GM12878 (cell line): ENCODE data around the gene ALAS2. TPM values are rescaled to one million over a fixed set of nuclear protein-coding genes. Genes with fewer than 3 reads are reported as not detected.

ENCODE experiments used
- ATAC-seq: fragments of 200-7000 bp; cut with Tn5 transposase; 3 replicates; pipeline ENCODE4 v1.9.1; 2020; ENCODE audit warnings: mild to moderate bottlenecking, moderate library complexity
- BruUV-seq: library from RNA; stranded (reverse); fragments of 400-500 nt; replicated peaks from 2 replicates; lab custom pipeline; 2021; lab: Mats Ljungman, UMichigan
- CTCF ChIA-PET: fragments of 300-600 bp; sonication (Branson Sonifier 250); formaldehyde crosslinking; extraction: SDS; loops from one replicate; lab custom pipeline; 2021; ENCODE audit warnings: inconsistent platforms; lab: Yijun Ruan, JAX
- POLR2A ChIA-PET: fragments of 350-600 bp; formaldehyde crosslinking; extraction: SDS; loops from one replicate; lab custom pipeline; 2021; ENCODE audit warnings: inconsistent platforms; lab: Charles Lee
- RAD21 ChIA-PET: fragments of 300-600 bp; sonication (Branson Sonifier 250); formaldehyde crosslinking; loops from one replicate; lab custom pipeline; 2023; ENCODE audit warnings: antibody characterized with exemption; ENCODE audit not compliant: unreplicated experiment; lab: Charles Lee
- SMC1A ChIA-PET: fragments of 300-600 bp; sonication (Branson Sonifier 250); formaldehyde crosslinking; loops from one replicate; lab custom pipeline; 2023; ENCODE audit not compliant: unreplicated experiment, uncharacterized antibody; lab: Charles Lee
- DNase-seq: peaks from one replicate; pipeline ENCODE4 v3.0.0-alpha.2; 2011; ENCODE audit warnings: low read depth, low spot score
- FAIRE-seq: peaks from 3 replicates; lab custom pipeline; 2011; peaks lifted over from hg19 to GRCh38; lab: Jason Lieb, UNC
- H2AFZ ChIP-seq: 2 replicates; pipeline ENCODE4 v1.6.0; 2011; ENCODE audit warnings: low read depth, low read length, control low read depth; ENCODE audit not compliant: control insufficient read depth
- H3K27ac ChIP-seq: 2 replicates; pipeline ENCODE4 v1.5.1; 2011; ENCODE audit warnings: control low read depth; ENCODE audit not compliant: control insufficient read depth, insufficient read depth
- H3K27me3 ChIP-seq, 2 experiments: replicated peaks in 1 of 2; 2 replicates each; pipeline versions ENCODE4 v1.6.0 to v1.6.1; 2011; ENCODE audit warnings: low read length in 1 of 2; ENCODE audit not compliant: control insufficient read depth in 2 of 2, insufficient read depth in 2 of 2
- H3K36me3 ChIP-seq, 2 experiments: 2 replicates each; pipeline ENCODE4 v1.5.1; 2011; ENCODE audit warnings: low read length in 1 of 2; ENCODE audit not compliant: control insufficient read depth in 2 of 2, insufficient read depth in 2 of 2
- H3K4me1 ChIP-seq: 2 replicates; pipeline ENCODE4 v1.6.1; 2011; ENCODE audit warnings: mild to moderate bottlenecking, low read length, moderate library complexity, mixed read lengths; ENCODE audit not compliant: control insufficient read depth, insufficient read depth
- H3K4me2 ChIP-seq: 2 replicates; pipeline ENCODE4 v1.6.0; 2011; ENCODE audit warnings: control low read depth; ENCODE audit not compliant: control insufficient read depth, insufficient read depth
- H3K4me3 ChIP-seq: fragments of 200-600 bp; sonication (generic); 2 replicates; pipeline ENCODE4 v1.5.1; 2016
- H3K79me2 ChIP-seq: 2 replicates; pipeline ENCODE4 v1.6.0; 2011; ENCODE audit warnings: low read length; ENCODE audit not compliant: control insufficient read depth, insufficient read depth
- H3K9ac ChIP-seq: 2 replicates; pipeline ENCODE4 v1.8.0; 2011; ENCODE audit warnings: low read length, control low read depth, mixed read lengths; ENCODE audit not compliant: control insufficient read depth, insufficient read depth
- H3K9me3 ChIP-seq: replicated peaks from 3 replicates; pipeline ENCODE4 v1.5.1; 2011; ENCODE audit warnings: mild to moderate bottlenecking, low read length; ENCODE audit not compliant: control insufficient read depth, insufficient read depth
- H4K20me1 ChIP-seq: 2 replicates; pipeline ENCODE4 v1.6.0; 2011; ENCODE audit not compliant: control insufficient read depth, insufficient read depth
- FOS ChIP-seq: IDR thresholded peaks from 3 replicates; pipeline ENCODE4 v1.6.1; 2011; ENCODE audit warnings: borderline replicate concordance; ENCODE audit not compliant: insufficient read length; ENCODE audit errors: extremely low read depth
- GATAD2B ChIP-seq: fragments of 450-650 bp; conservative IDR thresholded peaks from 2 replicates; pipeline ENCODE4 v1.6.1; 2017; ENCODE audit warnings: low read depth, mild to moderate bottlenecking, moderate library complexity
- IRF4 ChIP-seq: IDR thresholded peaks from 2 replicates; pipeline ENCODE4 v1.6.1; 2011; ENCODE audit warnings: low read depth, low read length
- POU2F2 ChIP-seq: IDR thresholded peaks from 3 replicates; pipeline ENCODE4 v1.6.1; 2011; ENCODE audit warnings: low read depth, mild to moderate bottlenecking, low read length, borderline replicate concordance
- RAD51 ChIP-seq: fragments of 450-650 bp; IDR thresholded peaks from 2 replicates; pipeline ENCODE4 v1.6.1; 2016; ENCODE audit warnings: moderate library complexity, mild to moderate bottlenecking, inconsistent platforms
- TCF7 ChIP-seq: IDR thresholded peaks from 2 replicates; pipeline ENCODE4 v1.6.1; 2014; ENCODE audit warnings: antibody characterized with exemption, borderline replicate concordance
- YBX1 ChIP-seq: fragments of 450-650 bp; IDR thresholded peaks from 2 replicates; pipeline ENCODE4 v1.6.1; 2016; ENCODE audit warnings: antibody characterized with exemption
- WGBS: methylation state at CpG from one replicate; pipeline ENCODE4 v1.1.6; 2016; ENCODE audit warnings: low lambda C conversion rate; ENCODE audit not compliant: insufficient replicate concordance, insufficient coverage; ENCODE audit errors: missing lambda C conversion rate; 5-methylcytosine and 5-hydroxymethylcytosine counted together
- in situ Hi-C: fragments of 300-500 bp; cut with MboI; formaldehyde crosslinking; loops from 9 replicates; pipeline ENCODE4 v1.14.3; 2018; ENCODE audit warnings: mixed read lengths
- intact Hi-C: fragments of 100-400 bp; cut with micrococcal nuclease; formaldehyde crosslinking; loops from one replicate; pipeline ENCODE4 v1.14.2; 2022; ENCODE audit not compliant: unreplicated experiment
- polyA plus RNA-seq, 11 experiments: library from polyadenylated mRNA; depleted of rRNA in 4 of 11; unstranded in 6 of 11; stranded (reverse) in 5 of 11; fragments of >200 nt; fragmentation: Nextera tagmentation in 4 of 11; fragmentation: Illumina TruSeq in 1 of 11; extraction: Ambion mirVana in 4 of 11; extraction: Trizol in 1 of 11; gene quantifications; 1 replicate in 1 of 11; 2 replicates in 10 of 11; pipeline versions ENCODE4 v1.2.1 to v1.2.3, GENCODE V29; 2011 to 2016; ENCODE audit warnings: inconsistent platforms in 2 of 11, missing spikeins in 2 of 11, low read depth in 1 of 11
- total RNA-seq, 4 experiments: library from RNA; depleted of rRNA in 3 of 4; stranded (reverse); fragments of >200 nt in 3 of 4; fragmentation: Illumina TruSeq in 1 of 4; extraction: Trizol in 1 of 4; gene quantifications; 2 replicates each; pipeline versions ENCODE4 v1.2.1 to v1.2.3, GENCODE V29; 2013 to 2021
- TF ChIP-seq, protein P1 (sequence below): fragments of 450-650 bp; conservative IDR thresholded peaks from 2 replicates; pipeline ENCODE4 v1.6.1; 2017; ENCODE audit warnings: mild to moderate bottlenecking, moderate library complexity
- TF ChIP-seq, protein P2 (sequence below): fragments of 450-650 bp; IDR thresholded peaks from 2 replicates; pipeline ENCODE4 v1.6.1; 2017; ENCODE audit warnings: mild to moderate bottlenecking
- TF ChIP-seq, protein P3 (sequence below): IDR thresholded peaks from 2 replicates; pipeline ENCODE4 v1.6.1; 2011; ENCODE audit warnings: low read depth, mild to moderate bottlenecking, low read length, moderate library complexity, borderline replicate concordance; ENCODE audit errors: extremely low read depth
- TF ChIP-seq, protein P4 (sequence below): IDR thresholded peaks from 2 replicates; pipeline ENCODE4 v1.6.1; 2012; ENCODE audit warnings: low read depth, low read length, improper control_type of control experiment
- TF ChIP-seq, protein P5 (sequence below): fragments of 450-650 bp; IDR thresholded peaks from 2 replicates; pipeline ENCODE4 v1.6.1; 2016; ENCODE audit warnings: mild to moderate bottlenecking

Gene ALAS2
- total and polyA plus RNA-seq, 10 of the 15 experiments (the other 5 are each of a cell fraction or from before 2014, with no cell fraction given), result not detected

DNA sequence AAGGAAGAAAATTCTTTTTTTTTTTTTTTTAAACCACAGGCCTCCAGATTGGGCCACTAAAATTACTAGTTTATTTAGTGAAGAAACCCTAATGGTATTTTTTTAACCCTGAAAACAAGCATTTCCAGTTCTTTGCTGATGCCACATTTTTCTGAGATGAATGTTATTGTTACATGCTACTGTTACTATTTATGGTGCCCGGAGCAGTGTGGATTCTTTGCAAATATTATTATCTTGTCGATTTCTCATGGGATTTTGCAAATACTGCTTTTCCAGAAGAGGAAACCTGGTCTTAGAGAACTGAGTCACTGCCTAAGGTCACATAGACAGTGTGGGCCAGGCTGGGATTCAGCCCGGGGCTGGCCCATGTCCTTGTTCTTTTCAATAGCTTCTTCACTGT lies 8.7 kb upstream of the ALAS2 start:
- DNase-seq (no peak), FAIRE-seq (no peak), ATAC-seq (no peak)
- ChIA-PET POLR2A (no interaction called here), SMC1A (no interaction called here), CTCF (no interaction called here), RAD21 (no interaction called here)
- no peaks in the 10 kb centered on the region for H3K9me3 ChIP-seq
- H3K4me2 ChIP-seq, result no peak overlapping the region
- no peaks in the 10 kb centered on the region for H3K36me3 ChIP-seq
- no peaks in the 10 kb centered on the region for H3K4me1 ChIP-seq
- intact Hi-C loops, result no loop called here
- no peak overlapping the region for H2AFZ ChIP-seq
- no peaks in the 10 kb centered on the region for H4K20me1 ChIP-seq
- no peaks in the 10 kb centered on the region for H3K79me2 ChIP-seq
- no peak overlapping the region for H3K4me3 ChIP-seq
- H3K27ac ChIP-seq, result no peak overlapping the region
- in situ Hi-C loops, result no loop called here
- H3K9ac ChIP-seq, result no peak overlapping the region
- WGBS, result 47% methylated on average over 3 of the region's 3 CpGs
- TF ChIP-seq, protein P1, sequence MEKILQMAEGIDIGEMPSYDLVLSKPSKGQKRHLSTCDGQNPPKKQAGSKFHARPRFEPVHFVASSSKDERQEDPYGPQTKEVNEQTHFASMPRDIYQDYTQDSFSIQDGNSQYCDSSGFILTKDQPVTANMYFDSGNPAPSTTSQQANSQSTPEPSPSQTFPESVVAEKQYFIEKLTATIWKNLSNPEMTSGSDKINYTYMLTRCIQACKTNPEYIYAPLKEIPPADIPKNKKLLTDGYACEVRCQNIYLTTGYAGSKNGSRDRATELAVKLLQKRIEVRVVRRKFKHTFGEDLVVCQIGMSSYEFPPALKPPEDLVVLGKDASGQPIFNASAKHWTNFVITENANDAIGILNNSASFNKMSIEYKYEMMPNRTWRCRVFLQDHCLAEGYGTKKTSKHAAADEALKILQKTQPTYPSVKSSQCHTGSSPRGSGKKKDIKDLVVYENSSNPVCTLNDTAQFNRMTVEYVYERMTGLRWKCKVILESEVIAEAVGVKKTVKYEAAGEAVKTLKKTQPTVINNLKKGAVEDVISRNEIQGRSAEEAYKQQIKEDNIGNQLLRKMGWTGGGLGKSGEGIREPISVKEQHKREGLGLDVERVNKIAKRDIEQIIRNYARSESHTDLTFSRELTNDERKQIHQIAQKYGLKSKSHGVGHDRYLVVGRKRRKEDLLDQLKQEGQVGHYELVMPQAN, result no peak
- H3K27me3 ChIP-seq, result no peaks in the 10 kb centered on the region
- no TSS peak for BruUV-seq

DNA sequence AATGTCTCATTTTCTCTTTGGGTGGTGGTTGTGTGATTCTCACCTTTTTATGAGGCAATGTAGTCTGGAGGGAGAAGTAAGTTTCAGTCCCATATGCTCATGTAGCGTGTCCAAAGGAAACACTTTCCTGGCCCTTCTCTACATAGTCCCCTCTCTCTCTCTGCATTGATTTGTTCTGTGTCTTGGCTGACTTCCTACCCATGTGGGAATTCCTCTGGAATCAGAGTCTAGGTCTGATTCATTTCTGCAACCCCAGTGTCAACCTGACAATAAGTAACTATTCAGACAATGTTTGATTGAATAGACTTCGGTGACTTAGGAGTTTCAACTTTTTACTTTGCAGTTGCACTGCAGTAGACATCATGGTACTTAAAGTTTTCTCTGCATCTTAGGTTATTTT lies 2.7 kb upstream of the ALAS2 start:
- CTCF ChIA-PET, result no interaction called here
- TF ChIP-seq, protein P2, sequence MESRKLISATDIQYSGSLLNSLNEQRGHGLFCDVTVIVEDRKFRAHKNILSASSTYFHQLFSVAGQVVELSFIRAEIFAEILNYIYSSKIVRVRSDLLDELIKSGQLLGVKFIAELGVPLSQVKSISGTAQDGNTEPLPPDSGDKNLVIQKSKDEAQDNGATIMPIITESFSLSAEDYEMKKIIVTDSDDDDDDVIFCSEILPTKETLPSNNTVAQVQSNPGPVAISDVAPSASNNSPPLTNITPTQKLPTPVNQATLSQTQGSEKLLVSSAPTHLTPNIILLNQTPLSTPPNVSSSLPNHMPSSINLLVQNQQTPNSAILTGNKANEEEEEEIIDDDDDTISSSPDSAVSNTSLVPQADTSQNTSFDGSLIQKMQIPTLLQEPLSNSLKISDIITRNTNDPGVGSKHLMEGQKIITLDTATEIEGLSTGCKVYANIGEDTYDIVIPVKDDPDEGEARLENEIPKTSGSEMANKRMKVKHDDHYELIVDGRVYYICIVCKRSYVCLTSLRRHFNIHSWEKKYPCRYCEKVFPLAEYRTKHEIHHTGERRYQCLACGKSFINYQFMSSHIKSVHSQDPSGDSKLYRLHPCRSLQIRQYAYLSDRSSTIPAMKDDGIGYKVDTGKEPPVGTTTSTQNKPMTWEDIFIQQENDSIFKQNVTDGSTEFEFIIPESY, result no peak
- TF ChIP-seq GATAD2B (no peak), POU2F2 (no peak), RAD51 (no peak), IRF4 (no peak), YBX1 (no peak), TCF7 (no peak), FOS (no peak)
- TF ChIP-seq, protein P3, sequence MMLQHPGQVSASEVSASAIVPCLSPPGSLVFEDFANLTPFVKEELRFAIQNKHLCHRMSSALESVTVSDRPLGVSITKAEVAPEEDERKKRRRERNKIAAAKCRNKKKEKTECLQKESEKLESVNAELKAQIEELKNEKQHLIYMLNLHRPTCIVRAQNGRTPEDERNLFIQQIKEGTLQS, result no peak
- TF ChIP-seq, protein P4, sequence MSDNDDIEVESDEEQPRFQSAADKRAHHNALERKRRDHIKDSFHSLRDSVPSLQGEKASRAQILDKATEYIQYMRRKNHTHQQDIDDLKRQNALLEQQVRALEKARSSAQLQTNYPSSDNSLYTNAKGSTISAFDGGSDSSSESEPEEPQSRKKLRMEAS, result no peak
- TF ChIP-seq, protein P5, sequence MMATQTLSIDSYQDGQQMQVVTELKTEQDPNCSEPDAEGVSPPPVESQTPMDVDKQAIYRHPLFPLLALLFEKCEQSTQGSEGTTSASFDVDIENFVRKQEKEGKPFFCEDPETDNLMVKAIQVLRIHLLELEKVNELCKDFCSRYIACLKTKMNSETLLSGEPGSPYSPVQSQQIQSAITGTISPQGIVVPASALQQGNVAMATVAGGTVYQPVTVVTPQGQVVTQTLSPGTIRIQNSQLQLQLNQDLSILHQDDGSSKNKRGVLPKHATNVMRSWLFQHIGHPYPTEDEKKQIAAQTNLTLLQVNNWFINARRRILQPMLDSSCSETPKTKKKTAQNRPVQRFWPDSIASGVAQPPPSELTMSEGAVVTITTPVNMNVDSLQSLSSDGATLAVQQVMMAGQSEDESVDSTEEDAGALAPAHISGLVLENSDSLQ, result no peak

More for the DNA sequence above, 2.7 kb upstream of the ALAS2 start:
- POLR2A ChIA-PET, result no interaction called here
- Histone ChIP-seq H3K4me3 (no peak overlapping the region), H3K36me3 (no peaks in the 10 kb centered on the region), H3K4me1 (no peaks in the 10 kb centered on the region), H2AFZ (no peak overlapping the region), H3K9me3 (no peaks in the 10 kb centered on the region), H3K4me2 (no peak overlapping the region), H3K79me2 (no peaks in the 10 kb centered on the region), H3K9ac (no peak overlapping the region), H3K27ac (no peak overlapping the region), H4K20me1 (no peaks in the 10 kb centered on the region), H3K27me3 (no peaks in the 10 kb centered on the region)
- RAD21 ChIA-PET, result no interaction called here
- SMC1A ChIA-PET, result no interaction called here
- WGBS, result 23% methylated on average over 2 of the region's 2 CpGs
- no peak for DNase-seq
- in situ Hi-C loops, result no loop called here
- BruUV-seq, result no TSS peak
- no peak for FAIRE-seq
- intact Hi-C loops, result no loop called here
- ATAC-seq, result no peak
